GM12874 (cell line): Measurements from ENCODE around the gene BTBD6.

Experiments
- TF ChIP-seq, protein P1 (sequence below): IDR thresholded peaks from 2 replicates; pipeline ENCODE4 v1.5.1; 2011; ENCODE audit warnings: low read depth, mild to moderate bottlenecking, control low read depth, low read length, moderate library complexity; ENCODE audit not compliant: insufficient read depth

The BTBD6 gene

DNA sequence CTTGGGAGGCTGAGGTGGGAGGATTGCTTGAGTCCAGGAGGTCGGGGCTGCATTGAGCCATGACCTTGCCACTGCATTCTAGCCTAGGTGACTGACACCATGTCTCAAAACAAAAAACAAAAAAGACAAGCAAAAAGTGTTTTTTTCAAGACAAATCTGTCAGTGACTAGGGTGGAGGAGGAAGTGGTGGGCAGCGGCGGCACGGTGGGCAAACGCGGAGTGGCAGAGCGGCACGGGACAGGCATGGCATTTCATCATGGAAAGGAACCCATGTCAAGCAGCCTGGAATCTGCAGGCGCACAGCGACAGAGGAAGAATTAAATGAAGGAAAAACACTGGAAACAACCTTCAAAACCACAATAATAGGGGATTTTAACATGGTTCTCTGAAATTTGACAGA lies 4.0 kb upstream of the BTBD6 start:
- TF ChIP-seq, protein P1, sequence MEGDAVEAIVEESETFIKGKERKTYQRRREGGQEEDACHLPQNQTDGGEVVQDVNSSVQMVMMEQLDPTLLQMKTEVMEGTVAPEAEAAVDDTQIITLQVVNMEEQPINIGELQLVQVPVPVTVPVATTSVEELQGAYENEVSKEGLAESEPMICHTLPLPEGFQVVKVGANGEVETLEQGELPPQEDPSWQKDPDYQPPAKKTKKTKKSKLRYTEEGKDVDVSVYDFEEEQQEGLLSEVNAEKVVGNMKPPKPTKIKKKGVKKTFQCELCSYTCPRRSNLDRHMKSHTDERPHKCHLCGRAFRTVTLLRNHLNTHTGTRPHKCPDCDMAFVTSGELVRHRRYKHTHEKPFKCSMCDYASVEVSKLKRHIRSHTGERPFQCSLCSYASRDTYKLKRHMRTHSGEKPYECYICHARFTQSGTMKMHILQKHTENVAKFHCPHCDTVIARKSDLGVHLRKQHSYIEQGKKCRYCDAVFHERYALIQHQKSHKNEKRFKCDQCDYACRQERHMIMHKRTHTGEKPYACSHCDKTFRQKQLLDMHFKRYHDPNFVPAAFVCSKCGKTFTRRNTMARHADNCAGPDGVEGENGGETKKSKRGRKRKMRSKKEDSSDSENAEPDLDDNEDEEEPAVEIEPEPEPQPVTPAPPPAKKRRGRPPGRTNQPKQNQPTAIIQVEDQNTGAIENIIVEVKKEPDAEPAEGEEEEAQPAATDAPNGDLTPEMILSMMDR = no peak

DNA sequence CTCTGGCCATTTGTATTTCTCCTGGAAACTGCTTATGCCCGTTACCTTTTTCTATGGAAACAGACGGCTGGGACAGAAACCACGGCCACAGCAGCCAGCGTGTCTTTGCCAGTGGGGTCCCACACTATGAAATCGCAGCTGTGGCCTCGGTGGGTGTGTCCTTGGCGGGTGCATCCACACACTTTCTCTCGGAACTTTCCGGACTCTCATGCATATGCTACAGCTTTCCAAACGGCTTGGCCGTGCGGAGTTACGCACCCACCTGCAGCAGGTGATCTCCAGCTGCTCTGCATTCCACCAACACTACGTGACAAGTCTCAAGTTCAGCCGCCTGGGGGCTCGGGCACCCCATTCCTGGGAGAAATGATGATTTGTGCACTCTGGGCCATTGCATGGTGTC lies 1.3 kb upstream of the BTBD6 start:
- TF ChIP-seq, protein P1 = no peak

- TF ChIP-seq, protein P1 = no peak
Measured at GRCh38 chr14:105247715-105248367, 492 bp upstream of the BTBD6 start.

- TF ChIP-seq, protein P1 = no peak
Measured at GRCh38 chr14:105249182-105250007, 1.1 kb downstream of the BTBD6 start.

- TF ChIP-seq, protein P1 = no peak
Measured at GRCh38 chr14:105250008-105250366, 1.7 kb downstream of the BTBD6 start.

DNA sequence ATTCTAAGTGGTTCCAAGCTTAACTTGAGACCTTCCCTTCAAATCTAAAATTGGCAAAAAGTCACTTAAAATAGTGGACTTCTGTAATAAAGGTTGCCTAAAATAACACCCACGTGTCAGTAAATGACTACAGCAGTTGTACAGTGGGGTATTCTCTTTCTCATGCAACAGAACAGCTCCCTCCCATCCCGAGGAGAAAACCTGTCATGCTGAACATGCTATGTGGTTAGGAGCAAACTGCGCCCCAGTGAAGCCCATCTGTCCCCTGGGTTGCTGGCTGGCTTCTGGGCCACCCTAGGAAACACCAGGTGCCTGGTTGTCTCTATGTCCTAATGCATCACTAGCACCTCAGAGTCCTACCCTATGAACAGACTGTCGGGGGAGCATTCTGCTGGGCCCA lies 2.7 kb downstream of the BTBD6 start:
- TF ChIP-seq, protein P1 = no peak

- TF ChIP-seq, protein P1 = no peak
Measured at GRCh38 chr14:105251920-105252319, 3.6 kb downstream of the BTBD6 start.
